ENCODE measurements around the gene GNA15.

The GNA15 gene

DNA sequence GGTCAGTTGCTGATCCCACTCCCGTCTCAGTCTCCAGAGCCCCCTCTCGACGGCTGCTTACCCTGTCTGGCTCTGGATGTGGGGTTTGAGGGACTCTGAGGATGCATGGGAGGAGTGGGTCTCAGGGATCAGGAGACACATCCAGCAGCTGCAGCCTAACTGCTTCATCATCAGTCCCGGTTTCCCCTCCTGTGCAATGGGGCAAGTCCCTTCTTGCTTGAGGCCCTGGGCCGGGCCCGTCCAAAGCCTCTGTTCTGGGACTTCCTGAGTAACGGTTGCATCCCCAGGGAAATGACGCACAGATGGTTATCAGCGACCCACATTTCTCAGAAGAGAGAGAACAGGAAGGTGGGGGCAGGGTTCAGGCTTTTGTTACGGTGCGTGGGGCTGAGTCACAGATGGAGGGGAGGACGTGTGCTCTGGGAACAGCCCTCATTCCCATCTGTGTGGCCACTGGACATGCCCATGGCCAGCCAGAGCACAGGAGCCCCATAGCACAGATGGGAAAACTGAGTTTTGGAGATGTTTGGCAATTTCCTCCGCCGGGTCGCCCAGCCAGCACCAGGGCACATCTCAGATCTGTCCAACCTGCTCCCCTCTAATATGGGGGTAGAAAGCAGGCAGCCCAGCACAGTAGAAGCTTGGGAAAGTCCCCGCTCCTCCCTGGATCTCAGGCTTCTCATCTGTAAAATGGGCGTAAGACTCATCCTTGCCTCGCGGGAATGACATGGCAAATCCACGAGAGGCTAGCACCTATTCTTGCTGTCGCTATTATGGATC lies 19.3 kb downstream of the GNA15 start (continued):
- no peak for TF ChIP-seq ZNF610 (tag by site-specific recombination; IDR thresholded peaks at IDR 0.05; ENCODE audit: borderline replicate concordance)
- no peak for TF ChIP-seq ZNF202 (tag by site-specific recombination; IDR thresholded peaks at IDR 0.05; ENCODE audit: borderline replicate concordance)
- TF ChIP-seq, protein P1, sequence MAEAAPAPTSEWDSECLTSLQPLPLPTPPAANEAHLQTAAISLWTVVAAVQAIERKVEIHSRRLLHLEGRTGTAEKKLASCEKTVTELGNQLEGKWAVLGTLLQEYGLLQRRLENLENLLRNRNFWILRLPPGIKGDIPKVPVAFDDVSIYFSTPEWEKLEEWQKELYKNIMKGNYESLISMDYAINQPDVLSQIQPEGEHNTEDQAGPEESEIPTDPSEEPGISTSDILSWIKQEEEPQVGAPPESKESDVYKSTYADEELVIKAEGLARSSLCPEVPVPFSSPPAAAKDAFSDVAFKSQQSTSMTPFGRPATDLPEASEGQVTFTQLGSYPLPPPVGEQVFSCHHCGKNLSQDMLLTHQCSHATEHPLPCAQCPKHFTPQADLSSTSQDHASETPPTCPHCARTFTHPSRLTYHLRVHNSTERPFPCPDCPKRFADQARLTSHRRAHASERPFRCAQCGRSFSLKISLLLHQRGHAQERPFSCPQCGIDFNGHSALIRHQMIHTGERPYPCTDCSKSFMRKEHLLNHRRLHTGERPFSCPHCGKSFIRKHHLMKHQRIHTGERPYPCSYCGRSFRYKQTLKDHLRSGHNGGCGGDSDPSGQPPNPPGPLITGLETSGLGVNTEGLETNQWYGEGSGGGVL (tag by site-specific recombination; IDR thresholded peaks at IDR 0.05) = peak; percentile 45; the same call in 1 of the 2 replicates
- 0 out of 2 replicates have a peak, but pooled peaks have one; percentile 25 for TF ChIP-seq ZNF394 (tag by site-specific recombination; IDR thresholded peaks at IDR 0.05; ENCODE audit: borderline replicate concordance)
- TF ChIP-seq ZNF544 (tag by site-specific recombination; IDR thresholded peaks at IDR 0.05) = no peak
- TF ChIP-seq, protein P2, sequence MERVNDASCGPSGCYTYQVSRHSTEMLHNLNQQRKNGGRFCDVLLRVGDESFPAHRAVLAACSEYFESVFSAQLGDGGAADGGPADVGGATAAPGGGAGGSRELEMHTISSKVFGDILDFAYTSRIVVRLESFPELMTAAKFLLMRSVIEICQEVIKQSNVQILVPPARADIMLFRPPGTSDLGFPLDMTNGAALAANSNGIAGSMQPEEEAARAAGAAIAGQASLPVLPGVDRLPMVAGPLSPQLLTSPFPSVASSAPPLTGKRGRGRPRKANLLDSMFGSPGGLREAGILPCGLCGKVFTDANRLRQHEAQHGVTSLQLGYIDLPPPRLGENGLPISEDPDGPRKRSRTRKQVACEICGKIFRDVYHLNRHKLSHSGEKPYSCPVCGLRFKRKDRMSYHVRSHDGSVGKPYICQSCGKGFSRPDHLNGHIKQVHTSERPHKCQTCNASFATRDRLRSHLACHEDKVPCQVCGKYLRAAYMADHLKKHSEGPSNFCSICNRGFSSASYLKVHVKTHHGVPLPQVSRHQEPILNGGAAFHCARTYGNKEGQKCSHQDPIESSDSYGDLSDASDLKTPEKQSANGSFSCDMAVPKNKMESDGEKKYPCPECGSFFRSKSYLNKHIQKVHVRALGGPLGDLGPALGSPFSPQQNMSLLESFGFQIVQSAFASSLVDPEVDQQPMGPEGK (tag by site-specific recombination; IDR thresholded peaks at IDR 0.05) = 0 out of 2 replicates have a peak, but pooled peaks have one; percentile 24
- TF ChIP-seq SP7 (tag by site-specific recombination; IDR thresholded peaks at IDR 0.05) = peak; percentile 59; the same call in 1 of the 2 replicates
- no peak for TF ChIP-seq ZNF174 (tag by site-specific recombination; IDR thresholded peaks at IDR 0.05)
- TF ChIP-seq ZEB2 (tag by site-specific recombination; IDR thresholded peaks at IDR 0.05) = peak; percentile 70
- no peak for TF ChIP-seq ZNF560 (tag by site-specific recombination; IDR thresholded peaks at IDR 0.05; ENCODE audit: borderline replicate concordance)
- TF ChIP-seq, protein P3, sequence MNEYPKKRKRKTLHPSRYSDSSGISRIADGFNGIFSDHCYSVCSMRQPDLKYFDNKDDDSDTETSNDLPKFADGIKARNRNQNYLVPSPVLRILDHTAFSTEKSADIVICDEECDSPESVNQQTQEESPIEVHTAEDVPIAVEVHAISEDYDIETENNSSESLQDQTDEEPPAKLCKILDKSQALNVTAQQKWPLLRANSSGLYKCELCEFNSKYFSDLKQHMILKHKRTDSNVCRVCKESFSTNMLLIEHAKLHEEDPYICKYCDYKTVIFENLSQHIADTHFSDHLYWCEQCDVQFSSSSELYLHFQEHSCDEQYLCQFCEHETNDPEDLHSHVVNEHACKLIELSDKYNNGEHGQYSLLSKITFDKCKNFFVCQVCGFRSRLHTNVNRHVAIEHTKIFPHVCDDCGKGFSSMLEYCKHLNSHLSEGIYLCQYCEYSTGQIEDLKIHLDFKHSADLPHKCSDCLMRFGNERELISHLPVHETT (tag by site-specific recombination; IDR thresholded peaks at IDR 0.05) = no peak
- TF ChIP-seq ZNF623 (tag by site-specific recombination; IDR thresholded peaks at IDR 0.05) = 0 out of 2 replicates have a peak, but pooled peaks have one; percentile 9
- no peak for TF ChIP-seq ZNF707 (tag by site-specific recombination; IDR thresholded peaks at IDR 0.05)
- TF ChIP-seq ZNF341 (tag by site-specific recombination; IDR thresholded peaks at IDR 0.05; ENCODE audit: low read depth) = peak; percentile 82
- TF ChIP-seq ZNF266 (tag by site-specific recombination; IDR thresholded peaks at IDR 0.05; ENCODE audit: low read depth) = no peak
- no peak for TF ChIP-seq ZNF404 (tag by site-specific recombination; IDR thresholded peaks at IDR 0.05)
- peak; percentile 43 for TF ChIP-seq KLF8 (tag by site-specific recombination; IDR thresholded peaks at IDR 0.05)
- peak; percentile 35; the same call in 1 of the 2 replicates for TF ChIP-seq ZXDB (tag by site-specific recombination; IDR thresholded peaks at IDR 0.05)
- TF ChIP-seq, protein P4, sequence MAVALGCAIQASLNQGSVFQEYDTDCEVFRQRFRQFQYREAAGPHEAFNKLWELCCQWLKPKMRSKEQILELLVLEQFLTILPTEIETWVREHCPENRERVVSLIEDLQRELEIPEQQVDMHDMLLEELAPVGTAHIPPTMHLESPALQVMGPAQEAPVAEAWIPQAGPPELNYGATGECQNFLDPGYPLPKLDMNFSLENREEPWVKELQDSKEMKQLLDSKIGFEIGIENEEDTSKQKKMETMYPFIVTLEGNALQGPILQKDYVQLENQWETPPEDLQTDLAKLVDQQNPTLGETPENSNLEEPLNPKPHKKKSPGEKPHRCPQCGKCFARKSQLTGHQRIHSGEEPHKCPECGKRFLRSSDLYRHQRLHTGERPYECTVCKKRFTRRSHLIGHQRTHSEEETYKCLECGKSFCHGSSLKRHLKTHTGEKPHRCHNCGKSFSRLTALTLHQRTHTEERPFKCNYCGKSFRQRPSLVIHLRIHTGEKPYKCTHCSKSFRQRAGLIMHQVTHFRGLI (tag by site-specific recombination; IDR thresholded peaks at IDR 0.05) = no peak
- no peak for TF ChIP-seq SCRT1 (tag by site-specific recombination; IDR thresholded peaks at IDR 0.05; ENCODE audit: borderline replicate concordance)
